ENCODE measurements around the gene TET2.

GRCh38 chr4:105293360-105293759 is 146.7 kb downstream of the TET2 start:
- TF ChIP-seq MAFK (IDR thresholded peaks at IDR 0.05; ENCODE audit: low read depth, low read length) (no peak), CTCF (conservative IDR thresholded peaks at IDR 0.05; ENCODE audit: low read depth, low read length) (no peak), POLR2A (IDR thresholded peaks at IDR 0.05; ENCODE audit: low read depth, low read length) (no peak), MAZ (IDR thresholded peaks at IDR 0.05; ENCODE audit: borderline replicate concordance, low read depth, low read length) (no peak), MXI1 (IDR thresholded peaks at IDR 0.05; ENCODE audit: borderline replicate concordance, low read depth, low read length) (no peak), RAD21 (IDR thresholded peaks at IDR 0.05; ENCODE audit: low read length) (no peak), RFX5 (IDR thresholded peaks at IDR 0.05; ENCODE audit: low read depth, low read length) (no peak), ELK1 (IDR thresholded peaks at IDR 0.05; ENCODE audit: borderline replicate concordance, low read depth, low read length) (no peak), CEBPB (IDR thresholded peaks at IDR 0.05; ENCODE audit: low read depth, low read length) (no peak), FOS (IDR thresholded peaks at IDR 0.05; ENCODE audit: low read depth, low read length) (no peak)
